SH-SY5Y (cell line): ENCODE data around the gene CDC42SE2.

ENCODE experiments used
- GATA2 ChIP-seq: IDR thresholded peaks from 2 replicates; pipeline ENCODE4 v1.6.1; 2011; ENCODE audit warnings: mild to moderate bottlenecking, low read depth, low read length
- GATA3 ChIP-seq: IDR thresholded peaks from 2 replicates; pipeline ENCODE4 v1.6.1; 2011; ENCODE audit warnings: low read depth, mild to moderate bottlenecking, low read length, moderate library complexity

DNA sequence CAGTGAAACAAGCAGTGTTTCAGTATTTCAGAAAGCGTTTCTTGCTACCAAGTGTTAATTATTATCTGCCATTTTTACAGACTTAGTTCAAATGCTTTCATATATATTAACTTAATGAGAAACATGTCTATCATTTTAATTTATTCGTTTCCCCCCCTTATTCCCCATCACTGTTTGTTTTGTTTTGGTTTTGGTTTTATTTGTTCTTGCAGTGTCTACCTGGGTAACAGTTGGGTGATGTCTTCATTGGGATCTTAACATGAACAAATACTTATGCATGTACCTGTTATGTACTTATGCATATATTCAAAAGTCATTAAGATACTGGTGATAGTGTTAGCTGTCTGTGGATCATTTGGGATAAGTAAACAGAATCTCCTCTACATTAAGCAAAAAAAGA lies 108.0 kb downstream of the CDC42SE2 start:
- TF ChIP-seq GATA2 (no peak), GATA3 (no peak)
